Bronchial epithelial cell (primary cell): ENCODE data around the gene DNM3. TPM values are rescaled to one million over a fixed set of nuclear protein-coding genes. Genes with fewer than 3 reads are reported as not detected.

ENCODE experiments used
- DNase-seq: peaks from one replicate; pipeline ENCODE4 v3.0.0-alpha.2; 2010; ENCODE audit warnings: low read depth
- FAIRE-seq: peaks from 2 replicates; lab custom pipeline; 2011; peaks lifted over from hg19 to GRCh38; lab: Jason Lieb, UNC
- H3K27me3 ChIP-seq: 2 replicates; pipeline ENCODE4 v1.5.1; 2011; ENCODE audit warnings: low read length; ENCODE audit not compliant: control insufficient read depth, insufficient read depth
- H3K36me3 ChIP-seq: 2 replicates; pipeline ENCODE4 v1.5.1; 2011; ENCODE audit warnings: low read length; ENCODE audit not compliant: control insufficient read depth, insufficient read depth
- H3K4me3 ChIP-seq: 2 replicates; pipeline ENCODE4 v1.5.1; 2011; ENCODE audit warnings: mild to moderate bottlenecking, low read depth, low read length, control low read depth
- total RNA-seq: library from RNA; depleted of rRNA; stranded (reverse); fragments of >200 nt; gene quantifications from 2 replicates; pipeline ENCODE4 v1.2.1, GENCODE V29; 2014
- TF ChIP-seq, protein P1 (sequence below): IDR thresholded peaks from 2 replicates; pipeline ENCODE4 v1.5.1; 2011; ENCODE audit warnings: mild to moderate bottlenecking, moderate library complexity, low read length, control low read depth, inconsistent platforms; ENCODE audit not compliant: insufficient read depth, severe bottlenecking

Gene DNM3
- total RNA-seq, 1 donor from 2014 or later = 1.3 TPM

DNA sequence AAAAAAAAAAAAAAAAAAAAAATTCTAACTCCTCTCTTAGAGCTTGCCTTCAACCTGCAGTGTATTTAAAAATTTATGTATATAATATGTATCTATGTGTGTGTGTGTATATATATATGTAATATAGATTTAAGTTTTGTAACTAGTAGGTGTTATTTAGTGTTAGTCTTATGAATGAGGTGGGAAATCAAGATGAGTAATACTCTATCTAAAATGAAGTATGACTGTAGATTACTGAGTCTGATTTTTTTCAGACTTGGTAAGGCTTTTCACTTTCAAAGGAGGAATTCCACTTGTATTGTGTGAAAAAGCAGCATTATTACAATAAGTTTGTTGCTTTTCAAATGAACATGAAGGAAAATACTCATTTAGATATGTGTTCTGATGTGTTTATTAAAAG is 5.4 kb upstream of the DNM3 start:
- Histone ChIP-seq H3K4me3 (no peak overlapping the region), H3K27me3 (no peaks in the 10 kb centered on the region), H3K36me3 (no peaks in the 10 kb centered on the region)
- TF ChIP-seq, protein P1, sequence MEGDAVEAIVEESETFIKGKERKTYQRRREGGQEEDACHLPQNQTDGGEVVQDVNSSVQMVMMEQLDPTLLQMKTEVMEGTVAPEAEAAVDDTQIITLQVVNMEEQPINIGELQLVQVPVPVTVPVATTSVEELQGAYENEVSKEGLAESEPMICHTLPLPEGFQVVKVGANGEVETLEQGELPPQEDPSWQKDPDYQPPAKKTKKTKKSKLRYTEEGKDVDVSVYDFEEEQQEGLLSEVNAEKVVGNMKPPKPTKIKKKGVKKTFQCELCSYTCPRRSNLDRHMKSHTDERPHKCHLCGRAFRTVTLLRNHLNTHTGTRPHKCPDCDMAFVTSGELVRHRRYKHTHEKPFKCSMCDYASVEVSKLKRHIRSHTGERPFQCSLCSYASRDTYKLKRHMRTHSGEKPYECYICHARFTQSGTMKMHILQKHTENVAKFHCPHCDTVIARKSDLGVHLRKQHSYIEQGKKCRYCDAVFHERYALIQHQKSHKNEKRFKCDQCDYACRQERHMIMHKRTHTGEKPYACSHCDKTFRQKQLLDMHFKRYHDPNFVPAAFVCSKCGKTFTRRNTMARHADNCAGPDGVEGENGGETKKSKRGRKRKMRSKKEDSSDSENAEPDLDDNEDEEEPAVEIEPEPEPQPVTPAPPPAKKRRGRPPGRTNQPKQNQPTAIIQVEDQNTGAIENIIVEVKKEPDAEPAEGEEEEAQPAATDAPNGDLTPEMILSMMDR = no peak
- DNase-seq (peak; percentile 7), FAIRE-seq (no peak)

DNA sequence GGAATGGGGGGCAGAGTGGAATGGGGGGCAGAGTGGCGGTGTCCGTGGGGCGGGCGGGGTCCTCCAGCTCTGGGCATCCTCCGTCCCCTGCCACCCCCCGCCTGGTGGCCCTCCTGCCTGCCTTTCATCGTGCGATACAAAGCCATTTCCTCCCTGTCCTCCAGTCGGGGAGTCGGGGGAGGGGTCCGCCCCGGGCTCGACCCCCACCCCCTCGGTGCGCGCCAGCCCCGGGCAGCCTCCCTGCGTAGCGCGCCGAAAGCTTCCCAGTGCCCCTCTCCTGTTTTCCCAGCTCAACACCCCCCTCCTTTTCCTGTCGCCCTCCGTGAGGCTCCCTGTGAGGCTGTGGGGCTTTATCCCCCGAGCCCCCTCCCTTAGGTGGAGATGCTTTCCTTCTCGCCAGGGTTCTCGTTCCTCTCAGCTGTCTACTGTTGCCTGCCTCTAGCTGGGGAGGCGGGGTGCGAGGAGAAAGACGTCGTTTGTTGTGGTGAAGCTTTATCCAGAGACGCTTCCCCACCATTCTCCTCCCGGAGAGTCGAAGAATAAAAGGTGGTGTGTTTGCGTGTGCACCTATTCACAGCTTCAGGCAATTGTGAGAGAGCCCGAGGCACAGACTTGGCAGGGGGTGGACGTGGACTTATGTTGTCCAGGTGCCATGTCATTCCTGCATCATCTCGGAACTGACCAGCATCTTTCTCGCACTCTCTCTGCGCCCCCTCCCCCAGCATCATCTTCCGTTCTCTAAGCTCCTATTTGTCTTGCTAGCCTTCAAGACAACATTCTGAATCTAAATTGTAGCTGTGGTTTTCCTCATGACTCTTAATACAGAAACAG is 848 bp downstream of the DNM3 start:
- Histone ChIP-seq H3K4me3 (peak overlapping the region; percentile 66), H3K36me3 (no peaks in the 10 kb centered on the region), H3K27me3 (no peaks in the 10 kb centered on the region)
- FAIRE-seq = no peak
- no peak for DNase-seq
- TF ChIP-seq, protein P1 = no peak

DNA sequence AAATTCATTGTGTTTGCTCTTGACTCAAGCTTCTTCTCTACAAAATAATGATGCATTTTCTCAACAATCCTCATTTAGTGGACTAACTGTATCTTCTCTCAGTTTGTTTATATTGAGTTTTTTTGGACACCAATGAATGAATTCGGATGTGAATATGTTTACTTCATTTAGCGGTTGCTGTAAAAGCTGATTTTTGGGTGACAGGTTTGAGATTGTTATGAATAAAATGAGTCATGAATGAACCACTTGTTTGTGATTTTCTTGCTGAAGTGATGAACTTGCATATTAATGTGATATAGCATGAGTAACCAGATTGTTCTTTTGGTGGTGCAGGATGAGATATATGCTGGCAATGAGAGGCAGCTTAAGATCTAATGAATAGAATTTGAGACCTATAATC is 3.1 kb downstream of the DNM3 start:
- Histone ChIP-seq H3K36me3 (no peaks in the 10 kb centered on the region), H3K4me3 (no peak overlapping the region), H3K27me3 (no peaks in the 10 kb centered on the region)
- TF ChIP-seq, protein P1 = no peak
- FAIRE-seq = no peak
- DNase-seq = peak; percentile 48

DNA sequence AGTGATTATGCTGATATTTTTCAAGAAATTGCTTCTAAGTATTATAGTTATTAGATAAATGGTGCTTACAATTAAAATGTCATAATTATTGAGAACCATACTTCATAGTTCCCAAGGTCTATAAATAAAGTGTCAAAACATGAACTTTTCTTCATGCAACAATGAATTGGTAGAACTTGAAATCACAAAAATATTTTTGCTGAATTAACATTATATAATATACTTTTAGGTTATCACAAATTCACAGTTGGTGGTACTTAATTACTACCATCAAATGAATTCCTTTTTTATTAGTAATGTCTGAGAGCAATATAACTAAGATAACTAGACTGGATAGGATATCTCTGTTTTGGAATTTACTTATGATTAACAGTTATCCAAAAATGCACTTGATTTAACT is 4.7 kb downstream of the DNM3 start:
- FAIRE-seq = no peak
- H3K36me3 ChIP-seq = no peaks in the 10 kb centered on the region

DNA sequence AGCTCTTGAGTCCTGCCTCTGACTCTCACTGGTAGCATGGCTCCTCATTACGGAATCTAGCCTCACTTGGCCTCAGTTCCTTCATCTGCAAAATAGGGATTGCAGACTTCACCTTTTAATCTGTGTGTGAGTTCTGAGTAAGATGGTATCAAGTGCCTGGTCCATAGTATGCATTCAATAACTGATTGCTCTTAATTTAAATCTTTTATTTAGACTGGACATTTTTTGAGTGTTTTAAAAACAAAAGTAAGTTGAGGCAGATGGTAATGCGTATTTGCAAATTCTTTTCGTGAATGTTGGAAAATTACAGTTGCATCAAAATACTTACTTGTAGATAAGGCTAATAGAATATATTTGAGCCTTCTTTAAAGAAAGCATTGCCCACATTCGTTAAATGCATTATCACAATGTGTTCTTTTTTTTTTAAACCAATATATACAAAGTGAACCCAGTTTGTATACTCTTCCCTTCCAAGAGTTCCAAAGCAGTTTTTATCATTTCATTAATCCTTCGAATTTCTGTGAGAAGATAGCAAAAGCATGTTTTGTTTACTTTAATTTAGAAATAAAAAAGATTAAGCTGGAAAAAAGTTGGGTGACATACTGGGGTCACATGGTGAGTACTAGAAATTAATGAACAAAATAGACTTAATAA is 8.1 kb downstream of the DNM3 start:
- H3K36me3 ChIP-seq = no peaks in the 10 kb centered on the region
- DNase-seq (no peak), FAIRE-seq (no peak)
- no peak overlapping the region for H3K4me3 ChIP-seq
- H3K27me3 ChIP-seq = no peaks in the 10 kb centered on the region
- TF ChIP-seq, protein P1 = no peak

More for the DNA sequence above, 4.7 kb downstream of the DNM3 start:
- TF ChIP-seq, protein P1 = no peak
- DNase-seq = no peak
- Histone ChIP-seq H3K27me3 (no peaks in the 10 kb centered on the region), H3K4me3 (no peak overlapping the region)
